ENCODE measurements around the gene HEMK1. TPM values are rescaled to one million over a fixed set of nuclear protein-coding genes. Genes with fewer than 3 reads are reported as not detected.

Gene HEMK1
- total and polyA plus RNA-seq, 2 of the 8 experiments (the other 6 are each of a cell fraction or from before 2014, with no cell fraction given): 9.7 to 10.6 TPM

- no peak for DNase-seq (ENCODE audit: low read depth in 1 of 2, low spot score in 2 of 2)
- Histone ChIP-seq H3K27me3 (replicated peaks in 1 of 4; ENCODE audit: control insufficient read depth in 3 of 4, extremely low read depth in 1 of 4, insufficient read depth in 3 of 4, low read length in 3 of 4) (no peaks in the 10 kb centered on the region), H3K4me2 (ENCODE audit: insufficient read depth in 1 of 2, low read depth in 2 of 2, low read length in 2 of 2) (no peak overlapping the region), H4K20me1 (replicated peaks in 1 of 2; ENCODE audit: control insufficient read depth in 1 of 2, insufficient read depth in 2 of 2, low read length in 2 of 2) (no peaks in the 10 kb centered on the region), H3K9ac (replicated peaks in 1 of 4; ENCODE audit: extremely low read depth in 1 of 4, low read depth in 3 of 4, low read length in 3 of 4) (no peak overlapping the region), H3K36me3 (ENCODE audit: control insufficient read depth in 2 of 4, insufficient read depth in 4 of 4, low read length in 3 of 4) (no peaks in the 10 kb centered on the region; a peak in 1 of 8 replicates), H2BK12ac (ENCODE audit: low read depth, low read length) (no peak overlapping the region), H3K14ac (ENCODE audit: insufficient read length) (no peak overlapping the region), H3K56ac (replicated peaks; ENCODE audit: insufficient read length, low read depth, low read length) (no peak overlapping the region), H3K4me3 (ENCODE audit: extremely low read depth in 1 of 4, insufficient read depth in 2 of 4, low read depth in 3 of 4, low read length in 4 of 4) (no peak overlapping the region), H3K23ac (ENCODE audit: insufficient read length) (no peak overlapping the region), H3K18ac (ENCODE audit: extremely low read depth, low read length) (no peak overlapping the region), H2AFZ (ENCODE audit: low read length) (no peak overlapping the region), H2BK5ac (ENCODE audit: low read depth, low read length) (no peak overlapping the region), H2AK5ac (ENCODE audit: low read depth, low read length) (no peak overlapping the region), H3K79me1 (ENCODE audit: low read depth, low read length) (no peaks in the 10 kb centered on the region), H2BK120ac (replicated peaks; ENCODE audit: low read depth, low read length) (no peak overlapping the region), H3K4ac (replicated peaks; ENCODE audit: insufficient read length, low read depth, low read length) (no peak overlapping the region), H2BK20ac (ENCODE audit: low read length) (no peak overlapping the region), H2BK15ac (ENCODE audit: low read length) (no peak overlapping the region), H4K91ac (replicated peaks; ENCODE audit: insufficient read length, low read length) (no peak overlapping the region), H4K5ac (ENCODE audit: insufficient read length, low read depth, low read length) (no peak overlapping the region), H3K23me2 (ENCODE audit: low read depth, low read length) (no peaks in the 10 kb centered on the region), H3K4me1 (replicated peaks in 1 of 4; ENCODE audit: control insufficient read depth in 3 of 4, insufficient read depth in 4 of 4, low read length in 3 of 4) (no peaks in the 10 kb centered on the region), H3K9me3 (ENCODE audit: insufficient read depth in 2 of 2, low read depth in 1 of 2, low read length in 1 of 2) (no peaks in the 10 kb centered on the region), H3K79me2 (ENCODE audit: control insufficient read depth in 1 of 2, insufficient read depth in 2 of 2, low read length in 2 of 2) (no peaks in the 10 kb centered on the region), H4K8ac (ENCODE audit: extremely low read depth, insufficient read depth, low read length) (no peak overlapping the region), H3K27ac (ENCODE audit: low read depth, low read length) (no peak overlapping the region)
- ChIA-PET POLR2A (ENCODE audit: partially characterized antibody) (interaction anchor here (1.0 to 1.7 kb wide), 3 partner anchors 9 to 35 kb away, joined by 3 to 4 read pairs (median 4); partner anchors contain the start of gene MAPKAPK3), CTCF (ENCODE audit: partially characterized antibody) (interaction anchor here (1.8 to 46.5 kb wide), 4 partner anchors 8 to 71 kb away, joined by 5 to 863 read pairs (median 114); partner anchors contain the start of genes C3orf18, CISH, HEMK1 and MAPKAPK3)
- FAIRE-seq: no peak
- 76% methylated on average over 9 of the region's 9 CpGs; no CpG with 5 or more reads in 1 of the 2 experiments for WGBS, 2 experiments (ENCODE audit: extremely low coverage in 1 of 2, insufficient coverage in 1 of 2, insufficient read length in 1 of 2, insufficient replicate concordance in 2 of 2, low coverage in 1 of 2, low lambda C conversion rate in 2 of 2, missing lambda C conversion rate in 1 of 2)
- TF ChIP-seq CBX5 (IDR thresholded peaks at IDR 0.05; ENCODE audit: low read depth, low read length) (no peak), SP4 (IDR thresholded peaks at IDR 0.05; ENCODE audit: low read length) (no peak), KDM4A (IDR thresholded peaks at IDR 0.05; ENCODE audit: low read depth, low read length, severe bottlenecking) (no peak), MAFK (IDR thresholded peaks at IDR 0.05; ENCODE audit: low read depth, low read length) (no peak), RXRA (IDR thresholded peaks at IDR 0.05; ENCODE audit: insufficient read depth, low read depth, low read length) (no peak), USF2 (IDR thresholded peaks at IDR 0.05; ENCODE audit: low read length) (no peak), RAD21 (IDR thresholded peaks at IDR 0.05 in 1 of 2, conservative IDR thresholded peaks at IDR 0.05 in 1 of 2; ENCODE audit: low read depth in 2 of 2, low read length in 2 of 2) (no peak), CBX8 (IDR thresholded peaks at IDR 0.05; ENCODE audit: borderline replicate concordance, low read depth, low read length) (no peak)
- TF ChIP-seq, protein P1, sequence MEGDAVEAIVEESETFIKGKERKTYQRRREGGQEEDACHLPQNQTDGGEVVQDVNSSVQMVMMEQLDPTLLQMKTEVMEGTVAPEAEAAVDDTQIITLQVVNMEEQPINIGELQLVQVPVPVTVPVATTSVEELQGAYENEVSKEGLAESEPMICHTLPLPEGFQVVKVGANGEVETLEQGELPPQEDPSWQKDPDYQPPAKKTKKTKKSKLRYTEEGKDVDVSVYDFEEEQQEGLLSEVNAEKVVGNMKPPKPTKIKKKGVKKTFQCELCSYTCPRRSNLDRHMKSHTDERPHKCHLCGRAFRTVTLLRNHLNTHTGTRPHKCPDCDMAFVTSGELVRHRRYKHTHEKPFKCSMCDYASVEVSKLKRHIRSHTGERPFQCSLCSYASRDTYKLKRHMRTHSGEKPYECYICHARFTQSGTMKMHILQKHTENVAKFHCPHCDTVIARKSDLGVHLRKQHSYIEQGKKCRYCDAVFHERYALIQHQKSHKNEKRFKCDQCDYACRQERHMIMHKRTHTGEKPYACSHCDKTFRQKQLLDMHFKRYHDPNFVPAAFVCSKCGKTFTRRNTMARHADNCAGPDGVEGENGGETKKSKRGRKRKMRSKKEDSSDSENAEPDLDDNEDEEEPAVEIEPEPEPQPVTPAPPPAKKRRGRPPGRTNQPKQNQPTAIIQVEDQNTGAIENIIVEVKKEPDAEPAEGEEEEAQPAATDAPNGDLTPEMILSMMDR (IDR thresholded peaks at IDR 0.05; ENCODE audit: control extremely low read depth in 1 of 3, insufficient read depth in 1 of 3, low read depth in 1 of 3, low read length in 3 of 3): no peak
Observed at GRCh38 chr3:50582083-50582482, 12.8 kb downstream of the HEMK1 start.
